Measurements from ENCODE around the gene MSI2.
A peak's percentile ranks its signal among the peaks of the same experiment; 100 is the strongest.

Gene MSI2

DNA sequence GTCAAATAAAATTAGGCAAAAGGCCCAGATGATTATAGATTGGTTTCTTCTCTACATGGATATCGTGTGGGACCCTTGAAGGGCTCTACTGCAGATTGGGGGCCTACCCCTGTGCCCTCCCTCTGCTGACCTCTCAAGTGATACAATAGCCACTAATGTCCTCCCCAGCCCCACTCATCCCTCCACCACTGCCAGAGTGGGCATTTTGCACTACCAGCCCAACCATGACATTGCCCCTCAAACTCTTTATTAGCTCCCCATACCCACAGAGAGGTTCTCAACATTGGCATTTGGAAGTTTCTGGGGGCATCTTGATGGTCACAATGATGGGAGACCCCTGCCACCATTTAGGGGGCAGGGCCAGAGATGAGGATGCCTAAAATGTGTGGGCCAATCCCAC is 446.9 kb downstream of the MSI2 start:
- H3K4me3 ChIP-seq (ENCODE audit: low read length in 2 of 2) = no peak overlapping the region
- no peak overlapping the region for H3K9ac ChIP-seq (ENCODE audit: low read depth, low read length, poor library complexity)
- H3K27ac ChIP-seq (replicated peaks; ENCODE audit: low read length) = no peak overlapping the region
- no peak overlapping the region for H2AK5ac ChIP-seq (ENCODE audit: low read depth, low read length)
- no peak for DNase-seq (ENCODE audit: low spot score)
- peaks cover 17 to 19% of the 10 kb centered on the region in 2 donors for H3K4me1 ChIP-seq (ENCODE audit: control insufficient read depth in 2 of 2, insufficient read depth in 1 of 2, low read depth in 1 of 2, low read length in 2 of 2)
- no CpG with 5 or more reads among the region's 1 CpG for WGBS, 2 donors (ENCODE audit: extremely low coverage in 2 of 2, insufficient read length in 2 of 2, insufficient replicate concordance in 1 of 2)
- no peak overlapping the region for H4K8ac ChIP-seq (ENCODE audit: low read depth, low read length)
- no peak overlapping the region for H2BK5ac ChIP-seq (ENCODE audit: low read length)
- H3K27me3 ChIP-seq (ENCODE audit: control insufficient read depth in 3 of 3, insufficient read depth in 3 of 3, low read depth in 1 of 3, low read length in 3 of 3) = no peaks in the 10 kb centered on the region
- no peak overlapping the region for H3K23ac ChIP-seq (ENCODE audit: low read depth, low read length, poor library complexity)
- no peaks in the 10 kb centered on the region for H3K9me3 ChIP-seq (replicated peaks in 1 of 2; ENCODE audit: control insufficient read depth in 2 of 2, insufficient read depth in 1 of 2, low read depth in 1 of 2, low read length in 2 of 2)
- no peak overlapping the region for H3K14ac ChIP-seq (ENCODE audit: low read length)
- H2BK120ac ChIP-seq (ENCODE audit: low read depth, low read length) = no peak overlapping the region
- no peak overlapping the region for H4K91ac ChIP-seq (ENCODE audit: low read depth, low read length, poor library complexity)
- H2BK15ac ChIP-seq (ENCODE audit: low read length) = no peak overlapping the region
- no peak overlapping the region for H3K4ac ChIP-seq (ENCODE audit: low read length)
- no peaks in the 10 kb centered on the region for H3K79me1 ChIP-seq (ENCODE audit: low read depth, low read length)
- H3K4me2 ChIP-seq (ENCODE audit: insufficient read depth, low read length, poor library complexity, severe bottlenecking) = no peak overlapping the region
- H2AFZ ChIP-seq (ENCODE audit: low read length) = no peak overlapping the region
- no peak overlapping the region for H3K18ac ChIP-seq (ENCODE audit: low read length)
- H2BK12ac ChIP-seq (ENCODE audit: low read length) = no peak overlapping the region
- no peaks in the 10 kb centered on the region for H3K36me3 ChIP-seq (replicated peaks in 1 of 2; ENCODE audit: control insufficient read depth in 2 of 2, insufficient read depth in 2 of 2, low read length in 2 of 2)

- H3K9me3 ChIP-seq (replicated peaks in 1 of 2; ENCODE audit: control insufficient read depth in 2 of 2, insufficient read depth in 1 of 2, low read depth in 1 of 2, low read length in 2 of 2) = no peaks in the 10 kb centered on the region
- no peak overlapping the region for H3K23ac ChIP-seq (ENCODE audit: low read depth, low read length, poor library complexity)
- H4K8ac ChIP-seq (ENCODE audit: low read depth, low read length) = no peak overlapping the region
- no peak overlapping the region for H3K4me3 ChIP-seq (ENCODE audit: low read length in 2 of 2)
- no peak overlapping the region for H3K27ac ChIP-seq (replicated peaks; ENCODE audit: low read length)
- no CpG with 5 or more reads among the region's 1 CpG for WGBS, 2 donors (ENCODE audit: extremely low coverage in 2 of 2, insufficient read length in 2 of 2, insufficient replicate concordance in 1 of 2)
- H3K36me3 ChIP-seq (replicated peaks in 1 of 2; ENCODE audit: control insufficient read depth in 2 of 2, insufficient read depth in 2 of 2, low read length in 2 of 2) = no peaks in the 10 kb centered on the region
- H3K27me3 ChIP-seq (ENCODE audit: control insufficient read depth in 3 of 3, insufficient read depth in 3 of 3, low read depth in 1 of 3, low read length in 3 of 3) = no peaks in the 10 kb centered on the region
- H4K91ac ChIP-seq (ENCODE audit: low read depth, low read length, poor library complexity) = no peak overlapping the region
- DNase-seq (ENCODE audit: low spot score) = no peak
- no peak overlapping the region for H3K4me2 ChIP-seq (ENCODE audit: insufficient read depth, low read length, poor library complexity, severe bottlenecking)
- H3K9ac ChIP-seq (ENCODE audit: low read depth, low read length, poor library complexity) = no peak overlapping the region
- H3K14ac ChIP-seq (ENCODE audit: low read length) = no peak overlapping the region
- peaks cover 17 to 18% of the 10 kb centered on the region in 2 donors for H3K4me1 ChIP-seq (ENCODE audit: control insufficient read depth in 2 of 2, insufficient read depth in 1 of 2, low read depth in 1 of 2, low read length in 2 of 2)
- no peak overlapping the region for H2AFZ ChIP-seq (ENCODE audit: low read length)
- H3K18ac ChIP-seq (ENCODE audit: low read length) = no peak overlapping the region
- no peak overlapping the region for H2BK120ac ChIP-seq (ENCODE audit: low read depth, low read length)
- no peak overlapping the region for H2AK5ac ChIP-seq (ENCODE audit: low read depth, low read length)
- no peaks in the 10 kb centered on the region for H3K79me1 ChIP-seq (ENCODE audit: low read depth, low read length)
- no peak overlapping the region for H2BK15ac ChIP-seq (ENCODE audit: low read length)
- no peak overlapping the region for H2BK12ac ChIP-seq (ENCODE audit: low read length)
- H2BK5ac ChIP-seq (ENCODE audit: low read length) = no peak overlapping the region
- no peak overlapping the region for H3K4ac ChIP-seq (ENCODE audit: low read length)
Observed at GRCh38 chr17:57704448-57704847, 448.1 kb downstream of the MSI2 start.

DNA sequence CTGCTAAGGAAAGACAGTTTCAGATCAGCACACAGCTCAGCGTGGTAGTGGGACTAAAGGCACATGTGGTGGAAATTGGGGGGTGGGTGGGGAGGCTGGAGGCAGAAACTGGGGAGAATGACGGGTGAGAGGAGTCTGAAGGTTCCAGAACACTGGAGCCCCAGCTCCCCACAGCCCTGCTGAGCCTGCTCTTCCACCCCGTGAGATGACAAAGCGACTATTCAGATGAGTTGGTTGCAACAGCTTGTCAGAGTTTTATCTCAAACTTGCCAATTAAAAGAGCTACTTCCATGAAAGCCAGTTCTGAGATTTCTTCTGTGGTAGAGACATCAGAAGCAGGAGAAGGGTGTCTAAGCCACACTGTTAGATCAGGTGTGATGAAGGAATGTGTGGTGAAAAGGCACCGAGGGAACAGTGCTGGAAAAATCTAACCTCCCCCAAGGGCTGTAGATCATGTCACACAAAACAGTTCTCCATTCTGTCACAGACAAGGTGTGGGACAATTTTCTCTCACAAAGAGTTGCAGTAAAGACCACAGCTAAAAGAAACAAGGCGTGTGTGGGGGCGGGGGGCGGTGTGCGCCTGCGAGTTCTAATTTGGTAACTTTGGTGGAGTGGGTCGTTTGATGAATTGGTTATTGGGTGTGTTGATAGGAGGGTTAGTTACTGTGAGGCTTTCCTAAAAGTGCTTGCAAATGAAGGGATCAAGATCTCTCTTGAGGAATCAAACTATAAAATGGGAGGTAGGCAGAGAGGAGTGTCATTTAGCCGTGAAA is 449.8 kb downstream of the MSI2 start:
- Histone ChIP-seq H2BK120ac (ENCODE audit: low read depth, low read length) (no peak overlapping the region), H2BK15ac (ENCODE audit: low read length) (no peak overlapping the region), H3K79me1 (ENCODE audit: low read depth, low read length) (no peaks in the 10 kb centered on the region), H3K14ac (ENCODE audit: low read length) (no peak overlapping the region), H2AK5ac (ENCODE audit: low read depth, low read length) (no peak overlapping the region), H3K27me3 (ENCODE audit: control insufficient read depth in 3 of 3, insufficient read depth in 3 of 3, low read depth in 1 of 3, low read length in 3 of 3) (no peaks in the 10 kb centered on the region), H2BK5ac (ENCODE audit: low read length) (no peak overlapping the region), H4K91ac (ENCODE audit: low read depth, low read length, poor library complexity) (no peak overlapping the region), H3K4me1 (ENCODE audit: control insufficient read depth in 2 of 2, insufficient read depth in 1 of 2, low read depth in 1 of 2, low read length in 2 of 2) (peaks cover 16 to 17% of the 10 kb centered on the region in 2 donors), H3K4ac (ENCODE audit: low read length) (no peak overlapping the region), H3K23ac (ENCODE audit: low read depth, low read length, poor library complexity) (no peak overlapping the region), H3K4me3 (ENCODE audit: low read length in 2 of 2) (no peak overlapping the region), H3K36me3 (replicated peaks in 1 of 2; ENCODE audit: control insufficient read depth in 2 of 2, insufficient read depth in 2 of 2, low read length in 2 of 2) (no peaks in the 10 kb centered on the region), H3K9ac (ENCODE audit: low read depth, low read length, poor library complexity) (no peak overlapping the region), H2BK12ac (ENCODE audit: low read length) (no peak overlapping the region), H3K18ac (ENCODE audit: low read length) (peak overlapping the region; percentile 23), H4K8ac (ENCODE audit: low read depth, low read length) (no peak overlapping the region), H3K4me2 (ENCODE audit: insufficient read depth, low read length, poor library complexity, severe bottlenecking) (no peak overlapping the region), H2AFZ (ENCODE audit: low read length) (no peak overlapping the region), H3K9me3 (replicated peaks in 1 of 2; ENCODE audit: control insufficient read depth in 2 of 2, insufficient read depth in 1 of 2, low read depth in 1 of 2, low read length in 2 of 2) (no peaks in the 10 kb centered on the region), H3K27ac (replicated peaks; ENCODE audit: low read length) (no peak overlapping the region)
- 95 to 100% methylated on average over 1 to 3 of the region's 12 CpGs for WGBS, 2 donors (ENCODE audit: extremely low coverage in 2 of 2, insufficient read length in 2 of 2, insufficient replicate concordance in 1 of 2)
- DNase-seq (ENCODE audit: low spot score) = no peak

DNA sequence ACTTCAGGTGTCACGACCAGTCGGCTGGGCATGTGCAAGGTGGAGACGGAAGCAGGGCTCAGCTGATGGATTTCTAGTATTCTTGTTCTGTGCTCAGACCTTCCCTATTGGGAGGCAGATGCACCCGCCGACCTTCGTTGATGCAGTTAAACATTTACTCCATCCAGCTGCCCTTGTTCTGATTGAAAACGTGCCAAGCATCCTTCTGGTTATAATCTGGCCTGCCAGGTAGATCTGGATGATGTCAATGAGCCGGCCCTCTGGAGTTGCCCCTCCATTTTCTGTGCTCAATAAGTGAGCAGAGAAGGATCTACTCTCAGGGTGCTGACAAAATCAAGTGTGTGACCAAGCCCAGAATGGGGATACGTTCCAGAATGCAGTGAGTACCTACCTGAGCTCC is 450.4 kb downstream of the MSI2 start:
- Histone ChIP-seq H3K27ac (replicated peaks; ENCODE audit: low read length) (no peak overlapping the region), H3K36me3 (replicated peaks in 1 of 2; ENCODE audit: control insufficient read depth in 2 of 2, insufficient read depth in 2 of 2, low read length in 2 of 2) (no peaks in the 10 kb centered on the region), H3K9ac (ENCODE audit: low read depth, low read length, poor library complexity) (no peak overlapping the region), H2AFZ (ENCODE audit: low read length) (no peak overlapping the region), H3K79me1 (ENCODE audit: low read depth, low read length) (no peaks in the 10 kb centered on the region), H2BK5ac (ENCODE audit: low read length) (peak overlapping the region; percentile 14), H3K18ac (ENCODE audit: low read length) (peak overlapping the region; percentile 36), H2BK120ac (ENCODE audit: low read depth, low read length) (no peak overlapping the region), H3K14ac (ENCODE audit: low read length) (no peak overlapping the region), H4K8ac (ENCODE audit: low read depth, low read length) (no peak overlapping the region), H4K91ac (ENCODE audit: low read depth, low read length, poor library complexity) (no peak overlapping the region), H2BK15ac (ENCODE audit: low read length) (no peak overlapping the region), H3K4ac (ENCODE audit: low read length) (no peak overlapping the region), H3K27me3 (ENCODE audit: control insufficient read depth in 3 of 3, insufficient read depth in 3 of 3, low read depth in 1 of 3, low read length in 3 of 3) (no peaks in the 10 kb centered on the region), H3K4me3 (ENCODE audit: low read length in 2 of 2) (no peak overlapping the region), H3K4me1 (ENCODE audit: control insufficient read depth in 2 of 2, insufficient read depth in 1 of 2, low read depth in 1 of 2, low read length in 2 of 2) (peaks cover 16 to 17% of the 10 kb centered on the region in 2 donors), H3K23ac (ENCODE audit: low read depth, low read length, poor library complexity) (no peak overlapping the region), H3K4me2 (ENCODE audit: insufficient read depth, low read length, poor library complexity, severe bottlenecking) (no peak overlapping the region), H3K9me3 (replicated peaks in 1 of 2; ENCODE audit: control insufficient read depth in 2 of 2, insufficient read depth in 1 of 2, low read depth in 1 of 2, low read length in 2 of 2) (no peaks in the 10 kb centered on the region), H2AK5ac (ENCODE audit: low read depth, low read length) (no peak overlapping the region), H2BK12ac (ENCODE audit: low read length) (no peak overlapping the region)
- no CpG with 5 or more reads among the region's 9 CpGs for WGBS, 2 donors (ENCODE audit: extremely low coverage in 2 of 2, insufficient read length in 2 of 2, insufficient replicate concordance in 1 of 2)
- DNase-seq (ENCODE audit: low spot score) = no peak

Measured in neuronal stem cell (in vitro differentiated cells).